ENCODE data around the gene COL13A1. TPM values are rescaled to one million over a fixed set of nuclear protein-coding genes. Genes with fewer than 3 reads are reported as not detected.

COL13A1 gene
- total and polyA plus RNA-seq, 11 donors = 1.0 to 4.0 (median 1.7) TPM

- TF ChIP-seq CTCF (IDR thresholded peaks at IDR 0.05) = no peak
- intact Hi-C loops (cut with DNase I) = no loop called here
- Histone ChIP-seq H3K4me3 (no peak overlapping the region), H3K27ac (no peak overlapping the region), H3K4me1 (peaks cover 0 to 14% (median 0%) of the 10 kb centered on the region in 12 donors), H3K27me3 (no peaks in the 10 kb centered on the region), H3K36me3 (no peaks in the 10 kb centered on the region), H3K9me3 (no peaks in the 10 kb centered on the region)
- DNase-seq = no peak
- no peak for ATAC-seq
- WGBS, 4 donors = 95 to 100% (median 97%) methylated on average over 4 to 5 of the region's 5 CpGs
Observed at GRCh38 chr10:69838418-69838817, 36.7 kb downstream of the COL13A1 start.

GRCh38 chr10:69838853-69839252, 37.1 kb downstream of the COL13A1 start:
- TF ChIP-seq POLR2A (IDR thresholded peaks at IDR 0.05) = no peak
- TF ChIP-seq CTCF (IDR thresholded peaks at IDR 0.05) = no peak
- no peak for ATAC-seq
- DNase-seq = no peak
- no peak overlapping the region for H3K4me3 ChIP-seq
- H3K27me3 ChIP-seq = no peaks in the 10 kb centered on the region
- no peaks in the 10 kb centered on the region for H3K9me3 ChIP-seq
- H3K36me3 ChIP-seq = no peaks in the 10 kb centered on the region
- H3K27ac ChIP-seq = no peak overlapping the region
- intact Hi-C loops (cut with DNase I) = no loop called here
- 80 to 86% (median 82%) methylated on average over 11 of the region's 11 CpGs for WGBS, 4 donors
- peaks cover 0 to 14% (median 0%) of the 10 kb centered on the region in 12 donors for H3K4me1 ChIP-seq

- peaks cover 0 to 19% (median 0%) of the 10 kb centered on the region in 12 donors for H3K4me1 ChIP-seq
- H3K4me3 ChIP-seq = no peak overlapping the region
- WGBS, 4 donors = 61 to 71% (median 64%) methylated on average over 17 of the region's 17 CpGs
- TF ChIP-seq CTCF (IDR thresholded peaks at IDR 0.05) = no peak
- no peak for TF ChIP-seq POLR2A (IDR thresholded peaks at IDR 0.05)
- H3K9me3 ChIP-seq = no peaks in the 10 kb centered on the region
- intact Hi-C loops (cut with DNase I) = no loop called here
- H3K27me3 ChIP-seq = no peaks in the 10 kb centered on the region
- DNase-seq (peak in 2 of 5 donors; percentile 33 to 52), ATAC-seq (peak; percentile 16 to 74 (median 48))
- H3K27ac ChIP-seq = no peak overlapping the region
- H3K36me3 ChIP-seq = no peaks in the 10 kb centered on the region
Observed at GRCh38 chr10:69839696-69840345, 38.1 kb downstream of the COL13A1 start.

GRCh38 chr10:69840773-69841172, 39.1 kb downstream of the COL13A1 start:
- Histone ChIP-seq H3K27me3 (no peaks in the 10 kb centered on the region), H3K36me3 (no peaks in the 10 kb centered on the region), H3K4me1 (peaks cover 0 to 20% (median 3%) of the 10 kb centered on the region in 12 donors), H3K9me3 (no peaks in the 10 kb centered on the region), H3K4me3 (no peak overlapping the region), H3K27ac (no peak overlapping the region)
- WGBS, 4 donors = 73 to 85% (median 83%) methylated on average over 7 to 9 of the region's 9 CpGs
- ATAC-seq = no peak
- peak in 1 of 5 donors; percentile 7 for DNase-seq
- intact Hi-C loops (cut with DNase I) = no loop called here
- TF ChIP-seq CTCF (IDR thresholded peaks at IDR 0.05) = no peak
- no peak for TF ChIP-seq POLR2A (IDR thresholded peaks at IDR 0.05)
